ENCODE results near the gene SNAP29. TPM values are rescaled to one million over a fixed set of nuclear protein-coding genes. Genes with fewer than 3 reads are reported as not detected.

SNAP29 gene
- total RNA-seq, 6 experiments from 2014 or later, result 34.2 to 40.7 (median 38.0) TPM

DNA sequence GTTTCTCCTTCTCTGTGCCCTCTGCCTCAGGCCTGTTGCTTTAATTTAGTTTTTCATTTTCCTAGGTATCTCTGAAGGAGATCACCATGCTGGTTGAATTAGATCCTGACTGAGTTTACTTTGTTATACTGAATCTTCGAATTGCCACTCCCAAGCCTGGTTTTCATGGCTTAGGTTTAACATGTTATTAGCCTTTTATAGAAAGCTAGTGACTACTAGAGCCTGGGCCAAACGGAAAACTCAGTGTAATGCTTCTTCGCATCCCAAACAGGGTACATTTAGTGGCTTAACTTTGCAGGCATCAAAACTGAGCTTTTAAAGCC, 62.0 kb downstream of the SNAP29 start:
- TF ChIP-seq, protein P1, sequence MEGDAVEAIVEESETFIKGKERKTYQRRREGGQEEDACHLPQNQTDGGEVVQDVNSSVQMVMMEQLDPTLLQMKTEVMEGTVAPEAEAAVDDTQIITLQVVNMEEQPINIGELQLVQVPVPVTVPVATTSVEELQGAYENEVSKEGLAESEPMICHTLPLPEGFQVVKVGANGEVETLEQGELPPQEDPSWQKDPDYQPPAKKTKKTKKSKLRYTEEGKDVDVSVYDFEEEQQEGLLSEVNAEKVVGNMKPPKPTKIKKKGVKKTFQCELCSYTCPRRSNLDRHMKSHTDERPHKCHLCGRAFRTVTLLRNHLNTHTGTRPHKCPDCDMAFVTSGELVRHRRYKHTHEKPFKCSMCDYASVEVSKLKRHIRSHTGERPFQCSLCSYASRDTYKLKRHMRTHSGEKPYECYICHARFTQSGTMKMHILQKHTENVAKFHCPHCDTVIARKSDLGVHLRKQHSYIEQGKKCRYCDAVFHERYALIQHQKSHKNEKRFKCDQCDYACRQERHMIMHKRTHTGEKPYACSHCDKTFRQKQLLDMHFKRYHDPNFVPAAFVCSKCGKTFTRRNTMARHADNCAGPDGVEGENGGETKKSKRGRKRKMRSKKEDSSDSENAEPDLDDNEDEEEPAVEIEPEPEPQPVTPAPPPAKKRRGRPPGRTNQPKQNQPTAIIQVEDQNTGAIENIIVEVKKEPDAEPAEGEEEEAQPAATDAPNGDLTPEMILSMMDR (IDR thresholded peaks at IDR 0.05), result no peak
- H3K4me3 Mint-ChIP-seq, result peak overlapping the region; percentile 98
- peaks cover 39% of the 10 kb centered on the region for H3K4me1 Mint-ChIP-seq (ENCODE audit: low read depth)
- DNase-seq, result no peak
- H3K27ac Mint-ChIP-seq, result peak overlapping the region; percentile 75
- H3K9me3 Mint-ChIP-seq, result no peaks in the 10 kb centered on the region
- peaks cover 30% of the 10 kb centered on the region for H3K36me3 Mint-ChIP-seq (ENCODE audit: low read depth)
- no peaks in the 10 kb centered on the region for H3K27me3 Mint-ChIP-seq (ENCODE audit: insufficient read depth)

DNA sequence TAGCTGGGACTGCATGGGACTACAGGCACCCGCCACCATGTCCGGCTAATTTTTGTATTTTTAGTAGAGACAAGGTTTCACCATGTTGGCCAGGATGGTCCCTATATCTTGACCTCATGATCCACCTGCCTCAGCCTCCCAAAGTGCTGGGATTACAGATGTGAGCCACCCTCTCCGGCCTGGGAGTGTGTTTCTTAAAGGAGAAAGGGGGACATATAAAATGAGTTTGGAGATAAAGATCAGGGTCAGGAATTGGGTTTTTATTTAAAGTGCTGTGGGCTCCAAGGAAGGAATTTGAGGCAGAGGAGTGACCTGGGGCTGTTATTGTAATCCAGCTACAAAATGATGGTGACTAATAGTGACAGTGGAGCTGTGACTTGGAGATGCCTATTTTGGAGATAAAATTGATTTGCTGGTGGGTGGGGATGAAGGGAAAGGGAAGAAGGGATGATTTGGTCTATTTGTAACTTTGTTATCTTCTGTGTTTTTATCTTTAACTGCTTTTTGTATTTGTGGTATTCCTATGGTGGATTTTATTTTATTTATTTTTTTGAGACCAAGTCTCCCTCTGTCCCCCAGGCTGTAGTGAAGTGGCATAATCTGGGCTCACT, 63.4 kb downstream of the SNAP29 start:
- Mint-ChIP-seq H3K4me3 (peak overlapping the region; percentile 49), H3K27ac (peak overlapping the region; percentile 29), H3K4me1 (ENCODE audit: low read depth) (peaks cover 48% of the 10 kb centered on the region), H3K9me3 (no peaks in the 10 kb centered on the region), H3K36me3 (ENCODE audit: low read depth) (peaks cover 34% of the 10 kb centered on the region), H3K27me3 (ENCODE audit: insufficient read depth) (no peaks in the 10 kb centered on the region)
- TF ChIP-seq, protein P1 (IDR thresholded peaks at IDR 0.05), result no peak
- DNase-seq, result peak; percentile 19

DNA sequence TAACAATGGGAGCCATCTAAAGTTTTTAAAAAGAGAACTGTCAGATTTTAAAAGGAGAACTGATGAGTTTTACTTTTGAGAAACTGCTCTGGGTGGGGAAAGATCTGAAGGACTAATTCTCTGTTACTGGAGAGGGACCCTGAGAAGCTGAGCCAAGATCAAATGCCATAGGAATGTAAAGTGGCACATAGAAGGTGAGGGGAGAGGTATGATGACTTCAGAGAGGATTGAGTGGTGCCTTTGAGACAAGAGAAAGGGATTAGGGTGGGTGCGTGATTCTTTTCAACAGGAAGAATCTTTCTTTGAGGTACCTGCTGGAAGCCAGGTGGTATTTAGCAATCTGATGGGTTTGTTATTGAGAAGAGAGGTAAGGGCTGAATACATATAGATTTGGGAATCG, 67.4 kb downstream of the SNAP29 start:
- Mint-ChIP-seq H3K36me3 (ENCODE audit: low read depth) (peaks cover 10% of the 10 kb centered on the region; the same call in 1 of the 2 replicates), H3K4me1 (ENCODE audit: low read depth) (peaks cover 28% of the 10 kb centered on the region), H3K9me3 (no peaks in the 10 kb centered on the region), H3K27me3 (ENCODE audit: insufficient read depth) (no peaks in the 10 kb centered on the region), H3K27ac (no peak overlapping the region), H3K4me3 (no peak overlapping the region)
- TF ChIP-seq, protein P1 (IDR thresholded peaks at IDR 0.05), result no peak
- DNase-seq, result no peak

DNA sequence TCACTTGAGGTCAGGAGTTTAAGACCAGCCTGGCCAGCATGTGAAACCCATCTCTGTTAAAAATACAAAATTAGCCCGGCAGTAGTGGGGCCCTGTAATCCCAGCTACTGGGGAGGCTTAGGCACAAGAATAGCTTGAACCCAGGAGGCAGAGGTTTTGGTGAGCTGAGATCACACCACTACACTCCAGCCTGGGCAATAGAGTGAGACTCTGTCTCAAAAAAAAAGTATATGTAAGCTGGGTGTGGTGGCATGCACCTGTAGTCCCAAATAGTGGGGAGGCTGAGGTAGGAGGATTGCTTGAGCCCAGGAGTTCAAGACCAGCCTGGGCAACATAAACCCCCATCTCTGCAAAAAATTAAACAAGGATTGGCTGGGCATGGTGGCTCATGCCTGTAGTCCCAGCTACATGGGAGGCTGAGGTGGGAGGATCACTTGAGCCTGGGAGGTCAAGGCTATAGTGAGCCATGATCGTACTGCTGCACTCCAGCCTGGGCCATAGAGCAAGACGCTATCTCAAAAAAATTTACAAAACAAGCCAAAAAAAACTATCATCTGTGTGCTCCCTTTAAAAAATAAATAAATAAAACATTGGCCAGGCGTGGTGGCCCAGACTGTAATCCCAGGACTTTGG, 69.2 kb downstream of the SNAP29 start:
- no peak overlapping the region for H3K4me3 Mint-ChIP-seq
- no peak for DNase-seq
- peaks cover 15% of the 10 kb centered on the region; the same call in 1 of the 2 replicates for H3K4me1 Mint-ChIP-seq (ENCODE audit: low read depth)
- peaks cover 10% of the 10 kb centered on the region; the same call in 1 of the 2 replicates for H3K36me3 Mint-ChIP-seq (ENCODE audit: low read depth)
- H3K9me3 Mint-ChIP-seq, result no peaks in the 10 kb centered on the region
- TF ChIP-seq, protein P1 (IDR thresholded peaks at IDR 0.05), result no peak
- no peaks in the 10 kb centered on the region for H3K27me3 Mint-ChIP-seq (ENCODE audit: insufficient read depth)
- H3K27ac Mint-ChIP-seq, result no peak overlapping the region

DNA sequence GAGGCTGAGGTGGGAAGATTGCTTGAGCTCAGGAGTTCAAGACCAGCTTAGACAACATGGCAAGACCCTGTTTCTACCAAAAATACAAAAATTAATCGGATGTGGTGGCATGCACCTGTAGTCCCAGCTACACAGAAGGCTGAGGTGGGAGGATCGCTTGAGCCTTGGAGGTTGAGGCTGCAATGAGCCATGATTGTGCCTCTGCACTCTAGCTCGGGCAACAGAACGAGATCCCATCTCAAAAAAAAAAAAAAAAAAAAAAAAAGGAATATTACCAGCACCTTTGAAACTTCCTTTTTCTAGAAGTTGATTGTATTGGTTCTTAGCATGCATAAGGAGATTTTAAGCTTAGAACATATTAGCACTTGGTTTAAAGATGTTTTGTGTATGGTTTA, 69.8 kb downstream of the SNAP29 start:
- TF ChIP-seq, protein P1 (IDR thresholded peaks at IDR 0.05), result no peak
- peaks cover 15% of the 10 kb centered on the region; the same call in 1 of the 2 replicates for H3K4me1 Mint-ChIP-seq (ENCODE audit: low read depth)
- H3K36me3 Mint-ChIP-seq (ENCODE audit: low read depth), result peaks cover 10% of the 10 kb centered on the region; the same call in 1 of the 2 replicates

More for the DNA sequence above, 69.8 kb downstream of the SNAP29 start:
- DNase-seq, result no peak
- Mint-ChIP-seq H3K4me3 (no peak overlapping the region), H3K9me3 (no peaks in the 10 kb centered on the region), H3K27ac (no peak overlapping the region), H3K27me3 (ENCODE audit: insufficient read depth) (no peaks in the 10 kb centered on the region)

Measured in HFFc6 (cell line).